HepG2 (cell line): ENCODE measurements around the gene PSMD5. TPM values are rescaled to one million over a fixed set of nuclear protein-coding genes. Genes with fewer than 3 reads are reported as not detected.
A peak's percentile ranks its signal among the peaks of the same experiment; 100 is the strongest.

ENCODE experiments used
- ARID2 ChIP-seq: sonication (generic); formaldehyde crosslinking; IDR thresholded peaks from 2 replicates; pipeline ENCODE4 v1.8.1; 2022; ENCODE audit warnings: mild to moderate bottlenecking, missing genetic modification reagents, borderline replicate concordance
- BATF2 ChIP-seq: sonication (generic); formaldehyde crosslinking; IDR thresholded peaks from 2 replicates; pipeline ENCODE4 v1.8.0; 2022; ENCODE audit warnings: mild to moderate bottlenecking, missing genetic modification reagents, moderate library complexity
- CHD2 ChIP-seq: IDR thresholded peaks from 2 replicates; pipeline ENCODE4 v1.6.1; 2011; ENCODE audit warnings: low read depth, low read length, improper control_type of control experiment
- CSRNP1 ChIP-seq: sonication (generic); formaldehyde crosslinking; IDR thresholded peaks from 2 replicates; pipeline ENCODE4 v1.8.1; 2023; ENCODE audit warnings: mild to moderate bottlenecking, missing genetic modification reagents
- ELF3 ChIP-seq: IDR thresholded peaks from 2 replicates; pipeline ENCODE4 v1.6.1; 2016; ENCODE audit warnings: missing genetic modification reagents, missing compliant biosample characterization
- GTF3A ChIP-seq: sonication (generic); formaldehyde crosslinking; conservative IDR thresholded peaks from 2 replicates; pipeline ENCODE4 v1.4.0; 2020; ENCODE audit warnings: mild to moderate bottlenecking, missing genetic modification reagents
- HCFC1 ChIP-seq: fragments of 150-350 bp; IDR thresholded peaks from 2 replicates; pipeline ENCODE4 v1.6.1; 2014; ENCODE audit warnings: low read depth, low read length
- MAFG ChIP-seq: sonication (generic); formaldehyde crosslinking; IDR thresholded peaks from 2 replicates; pipeline ENCODE4 v1.5.1; 2020; ENCODE audit warnings: mild to moderate bottlenecking, missing genetic modification reagents
- MXD3 ChIP-seq: IDR thresholded peaks from 2 replicates; pipeline ENCODE4 v1.6.1; 2016; ENCODE audit warnings: mild to moderate bottlenecking, missing biosample characterization, missing genetic modification reagents
- SNAPC4 ChIP-seq: sonication (generic); formaldehyde crosslinking; IDR thresholded peaks from 2 replicates; pipeline ENCODE4 v1.4.0; 2020; ENCODE audit warnings: mild to moderate bottlenecking, missing genetic modification reagents
- SP140L ChIP-seq: sonication (generic); formaldehyde crosslinking; IDR thresholded peaks from 2 replicates; pipeline ENCODE4 v1.4.0; 2020; ENCODE audit warnings: missing genetic modification reagents, borderline replicate concordance
- YY1 ChIP-seq: IDR thresholded peaks from 2 replicates; pipeline ENCODE4 v1.6.1; 2011; ENCODE audit warnings: low read length, low read depth, moderate library complexity, mild to moderate bottlenecking; ENCODE audit not compliant: insufficient read depth, insufficient replicate concordance
- ZNF256 ChIP-seq: sonication (generic); formaldehyde crosslinking; conservative IDR thresholded peaks from 2 replicates; pipeline ENCODE4 v1.4.0; 2020; ENCODE audit warnings: missing genetic modification reagents
- ZNF333 ChIP-seq: sonication (generic); formaldehyde crosslinking; IDR thresholded peaks from 2 replicates; pipeline ENCODE4 v1.4.0; 2020; ENCODE audit warnings: mild to moderate bottlenecking, missing genetic modification reagents, borderline replicate concordance
- ZNF513 ChIP-seq: sonication (generic); formaldehyde crosslinking; conservative IDR thresholded peaks from 2 replicates; pipeline ENCODE4 v1.5.0; 2020; ENCODE audit warnings: missing genetic modification reagents
- ZNF572 ChIP-seq: sonication (generic); formaldehyde crosslinking; IDR thresholded peaks from 2 replicates; pipeline ENCODE4 v1.5.1; 2020; ENCODE audit warnings: mild to moderate bottlenecking, missing genetic modification reagents
- ZNF577 ChIP-seq: sonication (generic); formaldehyde crosslinking; IDR thresholded peaks from 2 replicates; pipeline ENCODE4 v1.4.0; 2020; ENCODE audit warnings: mild to moderate bottlenecking, low read depth, missing genetic modification reagents, borderline replicate concordance
- ZNF670 ChIP-seq: sonication (generic); formaldehyde crosslinking; IDR thresholded peaks from 2 replicates; pipeline ENCODE4 v1.8.0; 2022; ENCODE audit warnings: mild to moderate bottlenecking, missing genetic modification reagents, borderline replicate concordance
- ZNF879 ChIP-seq: sonication (generic); formaldehyde crosslinking; IDR thresholded peaks from 2 replicates; pipeline ENCODE4 v1.8.1; 2023; ENCODE audit warnings: missing genetic modification reagents
- polyA plus RNA-seq, 8 experiments: library from polyadenylated mRNA; depleted of rRNA in 3 of 8; stranded (reverse) in 7 of 8; unstranded in 1 of 8; fragments of >200 nt; fragmentation: Illumina TruSeq in 4 of 8; extraction: Trizol in 4 of 8; gene quantifications; 2 replicates each; pipeline versions ENCODE4 v1.2.1 to v1.2.3, GENCODE V29; 2011 to 2016; ENCODE audit warnings: low read depth in 4 of 8, missing spikeins in 1 of 8, mixed read lengths in 1 of 8; ENCODE audit not compliant: insufficient read depth in 1 of 8
- total RNA-seq, 5 experiments: library from RNA; depleted of rRNA; stranded (reverse); fragments of >200 nt; fragmentation: Illumina TruSeq; extraction: Trizol; gene quantifications; 2 replicates each; pipeline ENCODE4 v1.2.3, GENCODE V29; 2016; ENCODE audit warnings: low read depth in 1 of 5

PSMD5 gene
- total and polyA plus RNA-seq, 2 of the 13 experiments (the other 11 are each of a cell fraction or from before 2014, with no cell fraction given), result 12.7 to 18.1 TPM

- TF ChIP-seq SNAPC4 (CRISPR knock-in tag), result no peak
- no peak for TF ChIP-seq SP140L (CRISPR knock-in tag)
- TF ChIP-seq HCFC1, result no peak
- no peak for TF ChIP-seq GTF3A
- TF ChIP-seq ZNF333 (CRISPR knock-in tag), result no peak
- no peak for TF ChIP-seq CHD2
- TF ChIP-seq ZNF879 (CRISPR knock-in tag), result no peak
- peak; percentile 81; the same call in 1 of the 2 replicates for TF ChIP-seq ZNF670
- peak; percentile 75 for TF ChIP-seq MXD3 (CRISPR knock-in tag)
- no peak for TF ChIP-seq ZNF513
- TF ChIP-seq ZNF577, result no peak
- TF ChIP-seq CSRNP1, result peak; percentile 84; the same call in 1 of the 2 replicates
- no peak for TF ChIP-seq ZNF256
- no peak for TF ChIP-seq MAFG (CRISPR knock-in tag)
- TF ChIP-seq ZNF572 (CRISPR knock-in tag), result no peak
- TF ChIP-seq ELF3 (CRISPR knock-in tag), result 0 out of 2 replicates have a peak, but pooled peaks have one; percentile 37
- 0 out of 2 replicates have a peak, but pooled peaks have one; percentile 55 for TF ChIP-seq ARID2 (CRISPR knock-in tag)
- TF ChIP-seq YY1, result peak; percentile 40
- TF ChIP-seq BATF2 (CRISPR knock-in tag), result 0 out of 2 replicates have a peak, but pooled peaks have one; percentile 45
Measured at GRCh38 chr9:120875954-120876841, 33.5 kb upstream of the PSMD5 start (continued).
